NCI-H2227 (cell line): ENCODE measurements around the gene STON2.
"Not testable (repeated sequence)": the region's sequence is repeated elsewhere in the genome, so short reads cannot be mapped to it uniquely, and the experiment has no call there.

ENCODE experiments used
- DNase-seq: peaks from one replicate; lab custom pipeline; 2025; ENCODE audit not compliant: unreplicated experiment; lab: John Stamatoyannopoulos, UW

Gene STON2

GRCh38 chr14:81272317-81272716 is 127.8 kb downstream of the STON2 start:
- no peak for DNase-seq

- DNase-seq: no peak
Measured at GRCh38 chr14:81269979-81270375, 130.1 kb downstream of the STON2 start.

GRCh38 chr14:81269100-81269978 is 130.8 kb downstream of the STON2 start:
- peak; percentile 77 for DNase-seq

- peak; percentile 22 for DNase-seq
Measured at GRCh38 chr14:81268016-81268416, 132.1 kb downstream of the STON2 start.

DNA sequence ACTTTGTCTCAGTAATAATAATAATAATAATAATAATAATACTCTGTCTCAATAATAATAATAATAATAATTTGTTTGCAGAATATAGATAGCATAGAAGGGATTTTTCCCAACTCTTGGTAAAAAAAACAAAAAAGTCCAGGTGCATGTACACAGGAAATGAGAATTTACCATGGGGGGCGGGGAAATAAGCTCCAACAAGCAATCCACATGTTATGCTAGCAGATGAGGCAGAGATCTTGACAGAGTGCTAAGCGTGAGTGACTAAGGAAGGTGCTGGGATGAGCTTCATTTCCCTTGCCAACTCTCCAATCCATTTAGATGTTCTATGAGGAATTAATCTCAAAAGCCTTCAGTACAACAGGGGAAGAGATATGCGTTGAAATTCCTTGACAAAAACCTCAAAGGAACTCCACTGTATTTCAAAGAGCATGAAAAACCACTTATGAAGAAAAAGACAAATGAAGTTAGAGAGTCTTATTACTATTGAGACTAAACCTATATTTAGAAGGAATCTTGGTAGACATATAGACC is 134.4 kb downstream of the STON2 start:
- no peak for DNase-seq

DNA sequence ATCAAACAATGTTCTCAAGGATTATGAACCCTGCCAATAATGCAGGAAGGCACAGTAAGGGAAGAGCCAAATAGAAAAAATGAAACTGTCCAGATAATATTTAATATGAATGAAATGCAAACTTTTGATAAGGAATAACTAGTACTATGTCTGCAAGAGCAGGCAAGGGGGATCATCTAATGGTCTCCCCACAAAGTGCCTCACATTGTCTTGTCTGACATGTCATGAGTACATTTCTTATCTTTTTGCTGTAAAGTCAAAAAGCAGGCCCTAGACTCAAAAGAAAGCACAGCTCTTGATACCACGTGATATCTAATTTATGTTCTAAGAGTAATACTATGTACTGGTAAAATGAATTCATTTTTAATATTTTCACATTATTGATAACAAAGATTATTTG is 135.5 kb downstream of the STON2 start:
- DNase-seq: no peak

DNA sequence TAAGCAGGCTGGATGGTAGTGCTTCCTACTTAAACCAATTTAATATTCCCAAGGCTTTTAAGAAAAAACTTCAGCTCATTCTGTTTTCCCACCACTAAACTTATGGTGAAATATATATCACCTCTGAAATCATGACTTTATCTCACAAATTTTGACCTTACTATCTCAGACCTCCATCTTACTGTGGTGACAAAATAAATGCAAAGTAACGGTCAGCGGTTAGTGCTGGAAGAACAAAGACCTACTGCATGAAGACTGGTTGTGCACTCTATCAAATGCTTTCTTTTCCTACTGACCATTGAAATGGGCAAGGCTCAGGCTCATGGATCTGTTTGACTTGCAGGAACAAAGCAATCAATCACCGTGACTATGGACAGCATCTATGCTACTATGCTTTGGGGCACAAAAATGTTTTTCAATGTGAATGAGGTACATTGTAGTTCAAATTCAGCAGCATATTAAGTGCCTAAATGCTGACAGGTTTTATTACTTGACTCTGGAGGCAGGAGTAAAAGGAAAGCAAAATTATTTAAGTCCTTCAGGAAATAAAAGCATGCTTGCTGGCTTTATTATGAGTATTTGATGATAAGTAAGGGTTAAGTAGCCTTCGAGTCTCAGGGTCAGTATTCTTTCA is 136.2 kb downstream of the STON2 start:
- DNase-seq: peak; percentile 56

DNA sequence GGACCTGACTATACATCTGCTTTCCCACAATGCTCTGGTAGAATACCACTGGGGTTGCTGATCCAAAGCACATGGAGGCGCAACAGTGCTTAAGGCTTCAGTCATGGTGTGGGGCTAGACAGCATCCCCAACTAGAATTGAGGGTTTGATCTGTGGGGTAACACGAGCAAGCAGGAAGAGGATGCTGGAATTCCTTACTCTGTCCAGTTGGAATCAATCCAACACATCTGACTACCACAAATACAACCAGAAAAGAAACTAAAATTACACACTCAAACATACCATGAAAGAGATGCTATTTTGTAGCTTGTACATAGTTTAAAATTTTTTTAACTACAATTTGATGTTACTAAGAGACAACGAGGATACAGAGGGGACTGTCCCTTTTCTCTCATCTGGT is 138.9 kb downstream of the STON2 start:
- no peak for DNase-seq

DNA sequence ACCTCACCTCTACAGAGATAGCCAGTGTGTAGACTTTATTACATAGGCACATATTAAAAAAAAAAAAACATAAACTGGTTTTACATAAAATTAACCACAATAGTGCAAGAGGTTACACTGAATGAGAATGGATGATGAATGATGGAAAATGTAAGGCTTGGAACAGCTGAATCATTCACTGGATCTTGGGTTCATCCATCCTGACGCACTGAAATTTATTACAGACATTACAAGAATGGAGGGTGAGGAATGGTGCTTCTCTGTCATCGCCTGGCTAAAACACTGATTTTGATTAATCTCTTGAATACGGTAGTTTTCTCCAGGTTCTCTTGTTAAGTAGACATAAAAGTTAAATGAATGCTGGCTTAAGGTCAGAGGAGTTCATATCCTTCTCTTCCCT is 139.4 kb downstream of the STON2 start:
- DNase-seq: no peak

DNA sequence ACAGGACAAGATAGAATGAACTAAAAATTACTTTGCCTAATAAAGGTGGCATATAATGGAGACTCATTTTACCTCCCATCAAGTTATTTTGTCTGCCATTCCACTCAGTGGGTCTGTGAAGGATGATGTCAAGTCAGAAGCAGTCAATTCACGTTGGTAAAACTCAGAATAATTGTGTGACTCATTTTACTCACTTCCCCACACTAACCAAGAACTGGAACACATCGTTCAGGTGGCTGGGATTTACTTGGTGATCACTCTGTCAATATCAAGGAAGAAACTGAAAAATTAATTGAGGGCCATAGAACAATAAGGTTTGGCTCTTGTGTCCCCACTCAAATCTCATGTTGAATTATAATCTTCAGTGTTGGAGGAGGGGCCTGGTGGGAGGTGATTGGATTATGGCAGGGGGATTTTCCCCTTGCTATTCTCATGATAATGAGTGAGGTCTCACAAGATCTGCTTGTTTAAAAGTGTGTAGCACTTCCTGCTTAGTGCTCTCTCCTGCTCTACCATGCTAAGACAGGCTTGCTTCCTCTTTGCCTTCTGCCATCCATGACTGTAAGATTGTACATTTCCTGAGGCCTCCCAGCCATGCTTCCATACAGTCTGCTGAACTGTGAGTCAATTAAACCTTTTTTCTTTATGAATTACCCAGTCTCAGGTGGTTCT is 143.7 kb downstream of the STON2 start:
- DNase-seq: no peak

DNA sequence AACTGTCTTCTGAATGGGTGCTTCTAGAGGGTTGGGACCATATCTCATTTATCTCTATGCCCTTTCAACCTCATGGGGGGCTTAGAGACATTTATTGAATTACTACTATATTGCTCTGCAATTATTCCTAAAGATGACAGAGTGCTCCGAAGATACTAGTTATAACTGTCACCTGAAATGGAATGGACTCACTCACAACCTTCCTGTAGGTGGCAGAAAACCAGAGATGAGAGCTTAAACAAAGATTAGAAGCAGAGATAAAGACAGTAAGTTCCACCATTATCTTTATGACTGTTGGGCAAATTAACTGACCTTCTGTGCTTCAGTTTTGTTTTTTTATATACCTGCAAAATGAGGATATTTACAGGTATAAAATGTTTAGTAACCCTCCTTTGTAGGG is 147.8 kb downstream of the STON2 start:
- DNase-seq: peak; percentile 23

DNA sequence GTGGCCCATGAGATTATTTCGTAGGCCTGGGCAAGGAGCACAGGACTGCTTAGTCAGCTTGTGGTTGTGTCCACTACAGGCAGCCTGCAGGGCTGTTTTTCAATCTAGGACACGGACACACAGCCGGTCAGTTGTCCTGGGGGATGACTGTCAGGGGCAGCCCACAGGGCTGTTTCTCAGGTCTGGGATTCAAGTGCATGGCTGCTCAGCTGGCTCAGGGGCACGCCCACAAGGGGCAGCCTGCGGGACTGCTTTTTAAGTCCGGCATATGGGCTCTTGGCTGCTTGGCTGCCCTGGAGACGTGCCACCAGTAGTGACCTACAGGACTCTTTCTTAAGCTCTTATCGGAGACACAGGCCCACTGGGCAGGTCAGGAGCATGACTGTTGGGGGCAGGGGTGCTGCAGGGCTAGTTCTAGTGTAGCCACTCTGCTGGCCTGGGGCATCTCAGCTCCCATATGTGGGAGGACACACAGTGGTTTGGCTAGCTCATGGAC is 152.8 kb downstream of the STON2 start:
- DNase-seq: no peak

GRCh38 chr14:81246461-81247270 is 153.5 kb downstream of the STON2 start:
- DNase-seq: no peak

DNA sequence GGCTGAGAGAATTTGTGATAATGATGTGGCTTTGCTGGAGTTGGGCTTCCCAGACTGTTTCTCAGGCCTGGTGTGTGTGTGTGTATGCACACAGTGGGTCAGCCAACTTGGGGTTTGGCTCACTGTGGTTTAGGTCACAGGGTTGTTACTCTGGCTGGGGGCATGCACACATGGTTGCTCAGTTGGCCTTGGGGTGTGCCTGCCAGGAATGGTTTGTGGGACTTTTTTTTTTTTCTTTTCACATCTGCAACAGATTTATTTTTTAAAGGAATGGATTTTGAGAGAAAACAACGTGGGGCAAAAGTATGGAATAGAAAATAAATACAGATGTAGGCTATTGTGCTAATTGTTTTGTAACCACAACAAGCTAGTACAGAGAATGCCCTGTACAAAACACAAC is 154.4 kb downstream of the STON2 start:
- DNase-seq: no peak

DNA sequence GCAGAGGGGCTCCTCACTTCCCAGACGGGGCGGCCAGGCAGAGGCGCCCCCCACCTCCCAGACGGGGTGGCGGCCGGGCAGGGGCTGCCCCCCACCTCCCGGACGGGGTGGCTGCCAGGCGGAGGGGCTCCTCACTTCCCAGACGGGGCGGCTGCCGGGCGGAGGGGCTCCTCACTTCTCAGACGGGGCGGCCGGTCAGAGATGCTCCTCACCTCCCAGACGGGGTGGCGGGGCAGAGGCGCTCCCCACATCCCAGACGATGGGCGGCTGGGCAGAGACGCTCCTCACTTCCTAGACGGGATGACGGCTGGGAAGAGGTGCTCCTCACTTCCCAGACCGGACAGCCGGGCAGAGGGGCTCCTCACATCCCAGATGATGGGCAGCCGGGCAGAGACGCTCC is 155.7 kb downstream of the STON2 start:
- DNase-seq: not testable (repeated sequence)

- DNase-seq: no peak
Measured at GRCh38 chr14:81243499-81243898, 156.6 kb downstream of the STON2 start.

GRCh38 chr14:81236849-81237248 is 163.3 kb downstream of the STON2 start:
- DNase-seq: not testable (repeated sequence)

DNA sequence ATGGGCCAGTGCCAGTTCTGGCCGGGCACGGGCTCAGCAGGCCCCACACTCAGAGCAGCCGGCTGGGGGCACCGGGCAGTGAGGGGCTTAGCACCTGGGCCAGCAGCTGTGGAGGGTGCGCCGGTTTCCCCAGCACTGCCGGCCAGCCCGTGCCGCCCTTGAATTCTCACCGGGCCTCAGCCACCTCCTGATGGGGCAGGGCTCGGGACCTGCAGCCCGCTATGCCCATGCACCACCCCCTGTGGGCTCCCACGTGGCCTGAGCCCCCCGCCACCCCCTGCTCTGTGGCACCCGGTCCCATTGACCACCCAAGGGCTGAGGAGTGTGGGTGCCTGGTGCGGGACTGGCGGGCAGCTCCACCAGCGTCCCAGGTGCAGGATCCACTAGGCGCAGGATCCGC is 164.0 kb downstream of the STON2 start:
- DNase-seq: no peak

DNA sequence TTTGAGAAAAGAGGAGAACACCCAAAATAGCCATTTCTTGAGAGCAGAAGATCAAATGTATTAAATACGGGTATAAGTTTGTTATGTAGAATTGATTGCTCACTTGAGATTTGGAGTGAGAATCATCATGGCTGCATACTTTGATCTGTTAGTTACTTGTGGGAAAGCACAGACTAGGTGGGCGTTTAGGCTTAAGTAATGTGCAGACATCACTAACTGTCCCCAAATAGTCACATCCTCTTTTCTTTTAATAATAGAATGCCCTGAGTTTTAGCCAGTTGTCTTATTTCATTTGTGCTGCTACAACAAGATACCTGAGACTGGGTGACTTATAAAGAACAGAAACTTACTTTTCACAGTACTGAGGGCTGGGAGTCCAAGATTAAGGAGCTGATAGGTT is 165.0 kb downstream of the STON2 start:
- DNase-seq: no peak

DNA sequence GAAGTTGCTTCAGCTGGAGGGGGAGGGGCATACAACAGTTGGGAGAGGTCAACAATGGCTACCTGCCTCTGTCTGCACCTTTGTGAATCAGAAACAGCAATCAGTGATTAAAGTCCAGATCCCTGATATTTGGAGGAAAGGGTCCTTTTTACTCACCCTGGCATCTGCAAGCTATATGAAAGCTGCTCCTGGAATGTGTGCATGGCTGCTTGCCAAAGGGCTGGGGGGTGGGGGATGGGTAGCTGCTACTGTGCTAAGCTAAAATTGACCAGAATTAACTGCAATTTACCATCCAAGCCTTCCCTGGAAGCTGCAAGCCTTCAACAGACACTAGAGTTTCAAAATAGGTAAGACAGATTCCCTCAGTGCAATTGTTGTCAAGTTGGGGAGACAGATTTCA is 165.8 kb downstream of the STON2 start:
- DNase-seq: peak; percentile 80

DNA sequence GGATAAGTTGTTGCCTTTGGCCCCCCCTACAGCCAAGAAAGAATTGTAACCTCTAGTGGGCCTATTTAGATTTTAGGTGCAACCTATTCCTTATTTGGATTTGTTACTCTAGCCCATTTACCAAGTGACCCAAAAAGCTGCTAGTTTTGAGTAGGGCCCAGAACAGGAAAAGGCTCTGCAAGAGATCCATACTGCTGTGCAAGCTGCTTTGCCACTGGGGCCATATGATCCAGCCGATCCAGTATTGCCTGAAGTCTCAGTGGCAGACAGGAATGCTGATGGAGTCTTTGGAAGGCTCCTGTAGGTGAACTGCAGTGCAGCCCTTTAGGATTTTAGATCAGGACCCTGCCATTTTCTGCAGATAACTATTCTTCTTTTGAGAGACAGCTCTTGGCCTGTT is 166.5 kb downstream of the STON2 start:
- no peak for DNase-seq
